NCI-H2107 treated with DMSO at 0.1 percent for 48 hours (cell line): ENCODE measurements around the gene PARP3.

Experiments
- DNase-seq: peaks from one replicate; lab custom pipeline; 2025; ENCODE audit not compliant: unreplicated experiment; lab: John Stamatoyannopoulos, UW

The PARP3 gene

GRCh38 chr3:51947215-51947900 is 5.2 kb downstream of the PARP3 start:
- DNase-seq: no peak

GRCh38 chr3:51948016-51948580 is 5.9 kb downstream of the PARP3 start:
- no peak for DNase-seq

- DNase-seq: no peak
Measured at GRCh38 chr3:51949121-51949520, 7.0 kb downstream of the PARP3 start.

- DNase-seq: no peak
Measured at GRCh38 chr3:51950899-51951298, 8.7 kb downstream of the PARP3 start.

- no peak for DNase-seq
Measured at GRCh38 chr3:51953445-51953844, 11.3 kb downstream of the PARP3 start.

- no peak for DNase-seq
Measured at GRCh38 chr3:51954105-51954504, 11.9 kb downstream of the PARP3 start.

GRCh38 chr3:51954713-51955112 is 12.6 kb downstream of the PARP3 start:
- DNase-seq: no peak

GRCh38 chr3:51955175-51955892 is 13.2 kb downstream of the PARP3 start, which contains the start of gene GPR62:
GPR62 (plus strand) TSS chr3:51955381; CDS start chr3:51955653, 272 bp downstream.
- DNase-seq: no peak

GRCh38 chr3:51955893-51956770 is 14.0 kb downstream of the PARP3 start:
- no peak for DNase-seq

- no peak for DNase-seq
Measured at GRCh38 chr3:51957520-51958205, 15.5 kb downstream of the PARP3 start.

- DNase-seq: no peak
Measured at GRCh38 chr3:51958603-51959521, 16.7 kb downstream of the PARP3 start.

GRCh38 chr3:51959651-51960050 is 17.5 kb downstream of the PARP3 start:
- DNase-seq: no peak

GRCh38 chr3:51960386-51960785 is 18.2 kb downstream of the PARP3 start:
- DNase-seq: no peak

GRCh38 chr3:51961011-51961410 is 18.8 kb downstream of the PARP3 start:
- DNase-seq: no peak

GRCh38 chr3:51961602-51962569 is 19.7 kb downstream of the PARP3 start:
- no peak for DNase-seq

- no peak for DNase-seq
Measured at GRCh38 chr3:51962854-51963530, 20.8 kb downstream of the PARP3 start.

GRCh38 chr3:51963951-51964451 is 21.8 kb downstream of the PARP3 start:
- no peak for DNase-seq

- no peak for DNase-seq
Measured at GRCh38 chr3:51964521-51964920, 22.4 kb downstream of the PARP3 start.
